Activated naive CD4-positive, alpha-beta T cell treated with anti-CD3 and anti-CD28 coated beads, Interleukin-2, amount 50 U/mL, for 24 hours (primary cell): ENCODE results near the gene C1orf122.
A peak's percentile ranks its signal among the peaks of the same experiment; 100 is the strongest.

ENCODE experiments used
- H3K27ac Mint-ChIP-seq: one replicate; pipeline ENCODE4 v1.8.0; 2021; ENCODE audit warnings: mild to moderate bottlenecking, mixed read lengths
- H3K27me3 Mint-ChIP-seq: one replicate; pipeline ENCODE4 v1.8.0; 2021; ENCODE audit warnings: mixed read lengths
- H3K36me3 Mint-ChIP-seq: one replicate; pipeline ENCODE4 v1.8.0; 2021; ENCODE audit warnings: mixed read lengths
- H3K4me1 Mint-ChIP-seq: one replicate; pipeline ENCODE4 v1.8.0; 2021; ENCODE audit warnings: mixed read lengths
- H3K4me3 Mint-ChIP-seq: one replicate; pipeline ENCODE4 v1.8.0; 2021; ENCODE audit warnings: mild to moderate bottlenecking, mixed read lengths
- H3K9me3 Mint-ChIP-seq: one replicate; pipeline ENCODE4 v1.8.0; 2021; ENCODE audit warnings: mixed read lengths

Gene C1orf122

GRCh38 chr1:37793773-37794371 lies 13.7 kb upstream of the C1orf122 start, which contains the start of gene MANEAL:
MANEAL (plus strand) TSS chr1:37793847; CDS start chr1:37794183, 336 bp downstream.
- no peak within 1 kb of the TSS for H3K27ac Mint-ChIP-seq
- no peaks in the 10 kb centered on the region for H3K9me3 Mint-ChIP-seq
- peaks cover 15% of the 10 kb centered on the region for H3K27me3 Mint-ChIP-seq
- H3K36me3 Mint-ChIP-seq, result peaks cover 7% of the 10 kb centered on the region
- H3K4me3 Mint-ChIP-seq, result peak within 1 kb of the TSS; percentile 72
- peaks cover 14% of the 10 kb centered on the region for H3K4me1 Mint-ChIP-seq

GRCh38 chr1:37794372-37795339 lies 12.9 kb upstream of the C1orf122 start:
- H3K27ac Mint-ChIP-seq, result no peak overlapping the region
- H3K9me3 Mint-ChIP-seq, result no peaks in the 10 kb centered on the region
- H3K27me3 Mint-ChIP-seq, result peaks cover 15% of the 10 kb centered on the region
- H3K36me3 Mint-ChIP-seq, result peaks cover 11% of the 10 kb centered on the region
- H3K4me3 Mint-ChIP-seq, result peak overlapping the region; percentile 78
- H3K4me1 Mint-ChIP-seq, result peaks cover 14% of the 10 kb centered on the region

GRCh38 chr1:37795340-37796125 lies 12.1 kb upstream of the C1orf122 start:
- Mint-ChIP-seq H3K4me1 (peaks cover 14% of the 10 kb centered on the region), H3K9me3 (no peaks in the 10 kb centered on the region), H3K27me3 (peaks cover 12% of the 10 kb centered on the region), H3K4me3 (peak overlapping the region; percentile 78), H3K27ac (no peak overlapping the region), H3K36me3 (peaks cover 13% of the 10 kb centered on the region)

GRCh38 chr1:37797750-37798345 lies 9.7 kb upstream of the C1orf122 start:
- peaks cover 14% of the 10 kb centered on the region for H3K4me1 Mint-ChIP-seq
- no peaks in the 10 kb centered on the region for H3K9me3 Mint-ChIP-seq
- H3K27ac Mint-ChIP-seq, result no peak overlapping the region
- no peak overlapping the region for H3K4me3 Mint-ChIP-seq
- peaks cover 20% of the 10 kb centered on the region for H3K36me3 Mint-ChIP-seq
- H3K27me3 Mint-ChIP-seq, result peaks cover 1% of the 10 kb centered on the region

GRCh38 chr1:37802439-37802838 lies 5.2 kb upstream of the C1orf122 start:
- peaks cover 15% of the 10 kb centered on the region for H3K4me1 Mint-ChIP-seq
- no peak overlapping the region for H3K27ac Mint-ChIP-seq
- no peaks in the 10 kb centered on the region for H3K27me3 Mint-ChIP-seq
- no peak overlapping the region for H3K4me3 Mint-ChIP-seq
- peaks cover 30% of the 10 kb centered on the region for H3K36me3 Mint-ChIP-seq
- H3K9me3 Mint-ChIP-seq, result no peaks in the 10 kb centered on the region

- Mint-ChIP-seq H3K9me3 (no peaks in the 10 kb centered on the region), H3K27me3 (no peaks in the 10 kb centered on the region), H3K4me1 (peaks cover 38% of the 10 kb centered on the region), H3K27ac (peak overlapping the region; percentile 72), H3K4me3 (peak overlapping the region; percentile 91), H3K36me3 (peaks cover 18% of the 10 kb centered on the region)
Observed at GRCh38 chr1:37807220-37807554, 403 bp upstream of the C1orf122 start.

GRCh38 chr1:37808369-37809319 lies 1.1 kb downstream of the C1orf122 start:
- H3K27ac Mint-ChIP-seq, result peak overlapping the region; percentile 90
- no peaks in the 10 kb centered on the region for H3K27me3 Mint-ChIP-seq
- peaks cover 11% of the 10 kb centered on the region for H3K36me3 Mint-ChIP-seq
- H3K9me3 Mint-ChIP-seq, result no peaks in the 10 kb centered on the region
- H3K4me1 Mint-ChIP-seq, result peaks cover 41% of the 10 kb centered on the region
- peak overlapping the region; percentile 96 for H3K4me3 Mint-ChIP-seq

- Mint-ChIP-seq H3K4me3 (no peak overlapping the region), H3K9me3 (no peaks in the 10 kb centered on the region), H3K36me3 (peaks cover 7% of the 10 kb centered on the region), H3K27me3 (no peaks in the 10 kb centered on the region), H3K27ac (no peak overlapping the region), H3K4me1 (peaks cover 35% of the 10 kb centered on the region)
Observed at GRCh38 chr1:37809942-37810341, 2.4 kb downstream of the C1orf122 start.

- H3K27ac Mint-ChIP-seq, result peak overlapping the region; percentile 46
- peaks cover 4% of the 10 kb centered on the region for H3K36me3 Mint-ChIP-seq
- H3K4me1 Mint-ChIP-seq, result peaks cover 30% of the 10 kb centered on the region
- no peaks in the 10 kb centered on the region for H3K27me3 Mint-ChIP-seq
- peak overlapping the region; percentile 19 for H3K4me3 Mint-ChIP-seq
- H3K9me3 Mint-ChIP-seq, result no peaks in the 10 kb centered on the region
Observed at GRCh38 chr1:37811027-37811655, 3.6 kb downstream of the C1orf122 start.

GRCh38 chr1:37813529-37814145 lies 6.0 kb downstream of the C1orf122 start:
- Mint-ChIP-seq H3K27ac (no peak overlapping the region), H3K4me1 (peaks cover 27% of the 10 kb centered on the region), H3K9me3 (no peaks in the 10 kb centered on the region), H3K4me3 (no peak overlapping the region), H3K36me3 (peaks cover 4% of the 10 kb centered on the region), H3K27me3 (no peaks in the 10 kb centered on the region)

- Mint-ChIP-seq H3K27me3 (no peaks in the 10 kb centered on the region), H3K36me3 (peaks cover 4% of the 10 kb centered on the region), H3K4me3 (no peak overlapping the region), H3K27ac (no peak overlapping the region), H3K4me1 (peaks cover 23% of the 10 kb centered on the region), H3K9me3 (no peaks in the 10 kb centered on the region)
Observed at GRCh38 chr1:37814252-37814651, 6.7 kb downstream of the C1orf122 start.

- Mint-ChIP-seq H3K27ac (no peak overlapping the region), H3K9me3 (no peaks in the 10 kb centered on the region), H3K4me1 (peaks cover 7% of the 10 kb centered on the region), H3K27me3 (no peaks in the 10 kb centered on the region), H3K36me3 (peaks cover 11% of the 10 kb centered on the region), H3K4me3 (no peak overlapping the region)
Observed at GRCh38 chr1:37817481-37817880, 9.9 kb downstream of the C1orf122 start.

- H3K27me3 Mint-ChIP-seq, result no peaks in the 10 kb centered on the region
- H3K36me3 Mint-ChIP-seq, result peaks cover 15% of the 10 kb centered on the region
- peaks cover 16% of the 10 kb centered on the region for H3K4me1 Mint-ChIP-seq
- no peak overlapping the region for H3K4me3 Mint-ChIP-seq
- H3K9me3 Mint-ChIP-seq, result no peaks in the 10 kb centered on the region
- H3K27ac Mint-ChIP-seq, result no peak overlapping the region
Observed at GRCh38 chr1:37821481-37821880, 13.9 kb downstream of the C1orf122 start.
